Measurements from ENCODE around the gene IL12RB2. TPM values are rescaled to one million over a fixed set of nuclear protein-coding genes. Genes with fewer than 3 reads are reported as not detected.

The IL12RB2 gene
- polyA plus RNA-seq, 1 of the 3 experiments (the other 2 are of a cell fraction): not detected

- TF ChIP-seq TEAD4 (IDR thresholded peaks at IDR 0.05; ENCODE audit: borderline replicate concordance, insufficient read depth) (no peak), NFIC (IDR thresholded peaks at IDR 0.05; ENCODE audit: borderline replicate concordance) (no peak), ELF1 (IDR thresholded peaks at IDR 0.05) (no peak), TAF1 (IDR thresholded peaks at IDR 0.05; ENCODE audit: borderline replicate concordance, low read depth, low read length) (no peak)
Observed at GRCh38 chr1:67281244-67281643, 26.4 kb upstream of the IL12RB2 start (continued).

GRCh38 chr1:67285780-67286488, 21.7 kb upstream of the IL12RB2 start:
- no peaks in the 10 kb centered on the region for H3K4me1 ChIP-seq (ENCODE audit: control insufficient read depth in 1 of 2, insufficient read depth in 2 of 2, low read depth in 1 of 2, low read length in 1 of 2)
- no peak for DNase-seq
- WGBS (ENCODE audit: low lambda C conversion rate): 43% methylated on average over 8 of the region's 8 CpGs
- no peaks in the 10 kb centered on the region for H3K36me3 ChIP-seq (replicated peaks in 1 of 2; ENCODE audit: control insufficient read depth in 1 of 2, insufficient read depth in 2 of 2, low read length in 1 of 2)
- no peak overlapping the region for H3K4me3 ChIP-seq (ENCODE audit: low read depth in 2 of 2, low read length in 1 of 2)
- no peak overlapping the region for H3K4me2 ChIP-seq
- TF ChIP-seq TCF12 (IDR thresholded peaks at IDR 0.05): no peak
- no peak for TF ChIP-seq TAF1 (IDR thresholded peaks at IDR 0.05; ENCODE audit: borderline replicate concordance, low read depth, low read length)
- no peak for TF ChIP-seq EZH2phosphoT487 (IDR thresholded peaks at IDR 0.05; ENCODE audit: borderline replicate concordance, low read depth)
- no peak for TF ChIP-seq NRF1 (IDR thresholded peaks at IDR 0.05; ENCODE audit: low read depth, low read length)
- TF ChIP-seq YY1 (IDR thresholded peaks at IDR 0.05; ENCODE audit: low read depth): no peak
- TF ChIP-seq CTCF (IDR thresholded peaks at IDR 0.05): no peak
- no peaks in the 10 kb centered on the region for H3K9me2 ChIP-seq
- H3K9ac ChIP-seq: no peak overlapping the region
- H3F3A ChIP-seq (replicated peaks; ENCODE audit: insufficient read depth): no peaks in the 10 kb centered on the region
- POLR2A ChIA-PET: no interaction called here
- H3K27me3 ChIP-seq (ENCODE audit: insufficient read depth): no peaks in the 10 kb centered on the region; the same call in 1 of the 2 replicates
- no peak overlapping the region for H3K27ac ChIP-seq (ENCODE audit: low read depth in 2 of 2, low read length in 1 of 2)
- no peak overlapping the region for H2AFZ ChIP-seq (ENCODE audit: low read depth)
- H3K79me2 ChIP-seq (ENCODE audit: insufficient read depth): no peaks in the 10 kb centered on the region
- CTCF ChIA-PET: interaction anchor here (0.7 kb wide), 1 partner anchor 215 kb away, joined by 4 read pairs; no protein-coding TSS in a partner anchor
- H4K20me1 ChIP-seq (ENCODE audit: insufficient read depth): no peaks in the 10 kb centered on the region
- no peaks in the 10 kb centered on the region for H3K9me3 ChIP-seq

GRCh38 chr1:67290236-67290635, 17.4 kb upstream of the IL12RB2 start:
- no peaks in the 10 kb centered on the region for H3K4me1 ChIP-seq (ENCODE audit: control insufficient read depth in 1 of 2, insufficient read depth in 2 of 2, low read depth in 1 of 2, low read length in 1 of 2)
- H3K36me3 ChIP-seq (replicated peaks in 1 of 2; ENCODE audit: control insufficient read depth in 1 of 2, insufficient read depth in 2 of 2, low read length in 1 of 2): no peaks in the 10 kb centered on the region
- no peaks in the 10 kb centered on the region for H3F3A ChIP-seq (replicated peaks; ENCODE audit: insufficient read depth)
- no peaks in the 10 kb centered on the region for H4K20me1 ChIP-seq (ENCODE audit: insufficient read depth)
- 23% methylated on average over 4 of the region's 4 CpGs for WGBS (ENCODE audit: low lambda C conversion rate)
- no peak overlapping the region for H2AFZ ChIP-seq (ENCODE audit: low read depth)
- no peak overlapping the region for H3K9ac ChIP-seq
- TF ChIP-seq USF1 (IDR thresholded peaks at IDR 0.05; ENCODE audit: borderline replicate concordance, low read depth) (no peak), SMC3 (IDR thresholded peaks at IDR 0.05; ENCODE audit: low read depth, low read length) (no peak), CHD2 (IDR thresholded peaks at IDR 0.05; ENCODE audit: low read length, partially characterized antibody) (no peak), GATA2 (CRISPR knock-in tag; IDR thresholded peaks at IDR 0.05) (no peak), EZH2phosphoT487 (IDR thresholded peaks at IDR 0.05; ENCODE audit: borderline replicate concordance, low read depth) (no peak), ELF1 (IDR thresholded peaks at IDR 0.05) (no peak), FOXJ3 (CRISPR knock-in tag; IDR thresholded peaks at IDR 0.05) (no peak), MXI1 (IDR thresholded peaks at IDR 0.05; ENCODE audit: low read depth, low read length) (no peak), SIN3A (IDR thresholded peaks at IDR 0.05; ENCODE audit: borderline replicate concordance, low read depth, low read length) (no peak), POLR2AphosphoS5 (IDR thresholded peaks at IDR 0.05; ENCODE audit: low read depth, low read length) (no peak), MAX (IDR thresholded peaks at IDR 0.05; ENCODE audit: low read depth) (no peak)
- POLR2A ChIA-PET: no interaction called here
- no peaks in the 10 kb centered on the region for H3K9me2 ChIP-seq
- H3K79me2 ChIP-seq (ENCODE audit: insufficient read depth): no peaks in the 10 kb centered on the region
- no peak overlapping the region for H3K4me3 ChIP-seq (ENCODE audit: low read depth in 2 of 2, low read length in 1 of 2)
- H3K27ac ChIP-seq (ENCODE audit: low read depth in 2 of 2, low read length in 1 of 2): no peak overlapping the region
- no peak overlapping the region for H3K4me2 ChIP-seq
- CTCF ChIA-PET: no interaction called here
- H3K27me3 ChIP-seq (ENCODE audit: insufficient read depth): no peaks in the 10 kb centered on the region; the same call in 1 of the 2 replicates
- no peaks in the 10 kb centered on the region for H3K9me3 ChIP-seq
- no peak for DNase-seq

Data from SK-N-SH (cell line).